GM12878 (cell line): Measurements from ENCODE around the gene CXXC1. TPM values are rescaled to one million over a fixed set of nuclear protein-coding genes. Genes with fewer than 3 reads are reported as not detected.

Experiments used
- ATF7 ChIP-seq: fragments of 450-650 bp; IDR thresholded peaks from 2 replicates; pipeline ENCODE4 v1.6.1; 2016; ENCODE audit warnings: low read depth, mild to moderate bottlenecking
- CBX5 ChIP-seq: sonication (generic); IDR thresholded peaks from 2 replicates; pipeline ENCODE4 v1.6.1; 2016; ENCODE audit warnings: low read depth, moderate library complexity, mild to moderate bottlenecking, inconsistent platforms
- CREM ChIP-seq: IDR thresholded peaks from 2 replicates; pipeline ENCODE4 v1.6.1; 2014; ENCODE audit warnings: antibody characterized with exemption, low read depth
- E2F4 ChIP-seq: IDR thresholded peaks from 2 replicates; pipeline ENCODE4 v1.6.1; 2012; ENCODE audit warnings: low read depth, low read length, improper control_type of control experiment
- ESRRA ChIP-seq: IDR thresholded peaks from 2 replicates; pipeline ENCODE4 v1.6.1; 2012; ENCODE audit warnings: mild to moderate bottlenecking, low read length, improper control_type of control experiment
- HDAC6 ChIP-seq: fragments of 200-600 bp; sonication (generic); IDR thresholded peaks from one replicate; pipeline ENCODE4 v1.8.0; 2017; ENCODE audit warnings: antibody characterized with exemption; ENCODE audit not compliant: unreplicated experiment
- IKZF1 ChIP-seq: fragments of 450-650 bp; conservative IDR thresholded peaks from 2 replicates; pipeline ENCODE4 v1.6.1; 2017; ENCODE audit warnings: antibody characterized with exemption, mild to moderate bottlenecking
- IRF4 ChIP-seq: IDR thresholded peaks from 2 replicates; pipeline ENCODE4 v1.6.1; 2011; ENCODE audit warnings: low read depth, low read length
- JUND ChIP-seq: IDR thresholded peaks from 2 replicates; pipeline ENCODE4 v1.6.1; 2012; ENCODE audit warnings: low read depth, mild to moderate bottlenecking, low read length, improper control_type of control experiment, moderate library complexity
- MEF2B ChIP-seq: fragments of 450-650 bp; IDR thresholded peaks from 2 replicates; pipeline ENCODE4 v1.6.1; 2018; ENCODE audit warnings: mild to moderate bottlenecking, moderate library complexity; ENCODE audit not compliant: partially characterized antibody, poor library complexity, severe bottlenecking
- NBN ChIP-seq: fragments of 450-650 bp; IDR thresholded peaks from 2 replicates; pipeline ENCODE4 v1.6.1; 2016
- PAX5 ChIP-seq: IDR thresholded peaks from 2 replicates; pipeline ENCODE4 v1.6.1; 2011; ENCODE audit warnings: low read depth, low read length, borderline replicate concordance
- RUNX3 ChIP-seq: IDR thresholded peaks from 2 replicates; pipeline ENCODE4 v1.6.1; 2012; ENCODE audit warnings: low read length, inconsistent platforms
- SIN3A ChIP-seq: IDR thresholded peaks from 2 replicates; pipeline ENCODE4 v1.6.1; 2012; ENCODE audit warnings: low read depth, low read length, improper control_type of control experiment
- SUPT20H ChIP-seq: IDR thresholded peaks from 2 replicates; pipeline ENCODE4 v1.6.1; 2011; ENCODE audit warnings: low read depth, mild to moderate bottlenecking, low read length, moderate library complexity, borderline replicate concordance; ENCODE audit not compliant: control insufficient read depth
- YY1 ChIP-seq: IDR thresholded peaks from 2 replicates; pipeline ENCODE4 v1.6.1; 2011; ENCODE audit warnings: low read depth, mild to moderate bottlenecking, low read length
- ZBTB40 ChIP-seq: fragments of 450-650 bp; IDR thresholded peaks from 2 replicates; pipeline ENCODE4 v1.6.1; 2016; ENCODE audit warnings: mild to moderate bottlenecking, moderate library complexity, borderline replicate concordance
- polyA plus RNA-seq, 11 experiments: library from polyadenylated mRNA; depleted of rRNA in 4 of 11; unstranded in 6 of 11; stranded (reverse) in 5 of 11; fragments of >200 nt; fragmentation: Nextera tagmentation in 4 of 11; fragmentation: Illumina TruSeq in 1 of 11; extraction: Ambion mirVana in 4 of 11; extraction: Trizol in 1 of 11; gene quantifications; 1 replicate in 1 of 11; 2 replicates in 10 of 11; pipeline versions ENCODE4 v1.2.1 to v1.2.3, GENCODE V29; 2011 to 2016; ENCODE audit warnings: inconsistent platforms in 2 of 11, missing spikeins in 2 of 11, low read depth in 1 of 11
- total RNA-seq, 4 experiments: library from RNA; depleted of rRNA in 3 of 4; stranded (reverse); fragments of >200 nt in 3 of 4; fragmentation: Illumina TruSeq in 1 of 4; extraction: Trizol in 1 of 4; gene quantifications; 2 replicates each; pipeline versions ENCODE4 v1.2.1 to v1.2.3, GENCODE V29; 2013 to 2021
- TF ChIP-seq, protein P1 (sequence below): fragments of 450-650 bp; formaldehyde crosslinking; IDR thresholded peaks from 2 replicates; pipeline ENCODE4 v1.4.0; 2020; ENCODE audit warnings: mild to moderate bottlenecking, moderate library complexity
- TF ChIP-seq, protein P2 (sequence below): IDR thresholded peaks from 2 replicates; pipeline ENCODE4 v1.6.1; 2011; ENCODE audit warnings: low read depth, mild to moderate bottlenecking, low read length, moderate library complexity, borderline replicate concordance; ENCODE audit errors: extremely low read depth
- TF ChIP-seq, protein P3 (sequence below): IDR thresholded peaks from 2 replicates; pipeline ENCODE4 v1.6.1; 2011; ENCODE audit warnings: low read depth, low read length, improper control_type of control experiment, borderline replicate concordance

Gene CXXC1
- total and polyA plus RNA-seq, 10 of the 15 experiments (the other 5 are each of a cell fraction or from before 2014, with no cell fraction given) = 9.2 to 180 (median 93.8) TPM

DNA sequence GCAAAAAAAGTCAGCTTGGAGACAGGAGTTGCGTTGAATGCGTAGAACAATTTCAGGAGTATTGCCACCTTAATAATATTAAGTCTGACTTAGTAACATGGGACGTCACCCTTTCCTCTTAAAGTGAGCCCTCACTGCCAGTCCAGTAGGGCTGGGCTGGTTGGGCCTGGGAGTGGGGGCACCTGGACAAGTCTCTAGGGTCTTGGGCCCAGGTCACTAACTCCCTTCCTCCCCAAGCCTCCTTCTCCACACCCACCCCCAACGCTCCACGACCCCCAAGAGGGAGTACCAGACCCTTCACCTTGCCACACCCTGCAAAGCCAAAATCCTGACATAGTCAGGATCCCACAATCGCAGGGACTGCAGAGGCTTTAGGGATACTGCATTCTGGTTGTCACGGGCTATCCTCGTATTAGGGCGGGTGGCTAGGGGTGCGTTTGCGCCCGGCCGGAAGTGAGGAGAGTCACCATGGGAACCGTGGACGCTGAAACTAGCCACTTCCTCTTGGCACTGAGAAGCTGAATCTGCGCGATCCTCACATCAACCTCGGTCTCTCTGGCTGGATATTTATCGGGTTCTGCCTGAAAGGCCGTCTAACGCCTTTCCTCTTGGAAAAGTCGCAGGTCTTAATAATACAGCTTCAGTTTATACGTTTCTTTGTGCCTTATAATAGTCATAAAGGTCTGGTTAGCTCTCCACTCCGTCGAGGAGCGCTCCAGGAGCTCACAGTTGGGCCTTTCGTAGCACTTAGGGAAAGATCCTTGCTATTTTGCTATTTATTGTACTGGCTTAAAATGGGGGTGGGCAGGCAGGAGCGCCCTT is 10.3 kb upstream of the CXXC1 start (continued):
- TF ChIP-seq IRF4 (peak; percentile 67; the same call in 1 of the 2 replicates), MEF2B (peak; percentile 4), SIN3A (peak; percentile 92), RUNX3 (peak; percentile 68), CBX5 (no peak), SUPT20H (no peak), NBN (0 out of 2 replicates have a peak, but pooled peaks have one; percentile 26), ZBTB40 (peak; percentile 90), IKZF1 (peak; percentile 41; the same call in 1 of the 2 replicates), YY1 (no peak), PAX5 (0 out of 2 replicates have a peak, but pooled peaks have one; percentile 6), CREM (0 out of 2 replicates have a peak, but pooled peaks have one; percentile 32), E2F4 (no peak), ATF7 (no peak), JUND (no peak), ESRRA (no peak), HDAC6 (no peak)
- TF ChIP-seq, protein P1, sequence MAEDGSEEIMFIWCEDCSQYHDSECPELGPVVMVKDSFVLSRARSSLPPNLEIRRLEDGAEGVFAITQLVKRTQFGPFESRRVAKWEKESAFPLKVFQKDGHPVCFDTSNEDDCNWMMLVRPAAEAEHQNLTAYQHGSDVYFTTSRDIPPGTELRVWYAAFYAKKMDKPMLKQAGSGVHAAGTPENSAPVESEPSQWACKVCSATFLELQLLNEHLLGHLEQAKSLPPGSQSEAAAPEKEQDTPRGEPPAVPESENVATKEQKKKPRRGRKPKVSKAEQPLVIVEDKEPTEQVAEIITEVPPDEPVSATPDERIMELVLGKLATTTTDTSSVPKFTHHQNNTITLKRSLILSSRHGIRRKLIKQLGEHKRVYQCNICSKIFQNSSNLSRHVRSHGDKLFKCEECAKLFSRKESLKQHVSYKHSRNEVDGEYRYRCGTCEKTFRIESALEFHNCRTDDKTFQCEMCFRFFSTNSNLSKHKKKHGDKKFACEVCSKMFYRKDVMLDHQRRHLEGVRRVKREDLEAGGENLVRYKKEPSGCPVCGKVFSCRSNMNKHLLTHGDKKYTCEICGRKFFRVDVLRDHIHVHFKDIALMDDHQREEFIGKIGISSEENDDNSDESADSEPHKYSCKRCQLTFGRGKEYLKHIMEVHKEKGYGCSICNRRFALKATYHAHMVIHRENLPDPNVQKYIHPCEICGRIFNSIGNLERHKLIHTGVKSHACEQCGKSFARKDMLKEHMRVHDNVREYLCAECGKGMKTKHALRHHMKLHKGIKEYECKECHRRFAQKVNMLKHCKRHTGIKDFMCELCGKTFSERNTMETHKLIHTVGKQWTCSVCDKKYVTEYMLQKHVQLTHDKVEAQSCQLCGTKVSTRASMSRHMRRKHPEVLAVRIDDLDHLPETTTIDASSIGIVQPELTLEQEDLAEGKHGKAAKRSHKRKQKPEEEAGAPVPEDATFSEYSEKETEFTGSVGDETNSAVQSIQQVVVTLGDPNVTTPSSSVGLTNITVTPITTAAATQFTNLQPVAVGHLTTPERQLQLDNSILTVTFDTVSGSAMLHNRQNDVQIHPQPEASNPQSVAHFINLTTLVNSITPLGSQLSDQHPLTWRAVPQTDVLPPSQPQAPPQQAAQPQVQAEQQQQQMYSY (CRISPR knock-in tag) = no peak
- TF ChIP-seq, protein P2, sequence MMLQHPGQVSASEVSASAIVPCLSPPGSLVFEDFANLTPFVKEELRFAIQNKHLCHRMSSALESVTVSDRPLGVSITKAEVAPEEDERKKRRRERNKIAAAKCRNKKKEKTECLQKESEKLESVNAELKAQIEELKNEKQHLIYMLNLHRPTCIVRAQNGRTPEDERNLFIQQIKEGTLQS = no peak
- TF ChIP-seq, protein P3, sequence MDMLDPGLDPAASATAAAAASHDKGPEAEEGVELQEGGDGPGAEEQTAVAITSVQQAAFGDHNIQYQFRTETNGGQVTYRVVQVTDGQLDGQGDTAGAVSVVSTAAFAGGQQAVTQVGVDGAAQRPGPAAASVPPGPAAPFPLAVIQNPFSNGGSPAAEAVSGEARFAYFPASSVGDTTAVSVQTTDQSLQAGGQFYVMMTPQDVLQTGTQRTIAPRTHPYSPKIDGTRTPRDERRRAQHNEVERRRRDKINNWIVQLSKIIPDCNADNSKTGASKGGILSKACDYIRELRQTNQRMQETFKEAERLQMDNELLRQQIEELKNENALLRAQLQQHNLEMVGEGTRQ = no peak
